HCT116 (cell line): Measurements from ENCODE around the gene PPP1R3C. TPM values are rescaled to one million over a fixed set of nuclear protein-coding genes. Genes with fewer than 3 reads are reported as not detected.

ENCODE experiments used
- ATAC-seq: fragments of 200-7000 bp; cut with Tn5 transposase; 2 replicates; pipeline ENCODE4 v1.9.1; 2020; ENCODE audit warnings: mild to moderate bottlenecking, moderate library complexity
- BruUV-seq: library from RNA; stranded (reverse); fragments of 400-500 nt; replicated peaks from 2 replicates; lab custom pipeline; 2021; lab: Mats Ljungman, UMichigan
- CTCF ChIA-PET: fragments of 300-600 bp; sonication (Branson Sonifier 250); formaldehyde crosslinking; loops from one replicate; lab custom pipeline; 2021; ENCODE audit warnings: antibody characterized with exemption; lab: Charles Lee
- POLR2A ChIA-PET: fragments of 300-600, 350-600 bp; sonication (Branson Sonifier 250); formaldehyde crosslinking; loops from one replicate; lab custom pipeline; 2021; ENCODE audit warnings: antibody characterized with exemption; lab: Charles Lee
- RAD21 ChIA-PET, 2 experiments: fragments of 300-600 bp; sonication (Branson Sonifier 250); formaldehyde crosslinking; loops; one replicate each; lab custom pipeline; 2023; ENCODE audit warnings: low total read pairs in 2 of 2; ENCODE audit not compliant: uncharacterized antibody in 2 of 2, unreplicated experiment in 2 of 2, low non-redundant PET in 1 of 2; lab: Charles Lee
- DNase-seq: peaks from one replicate; pipeline ENCODE4 v3.0.0-alpha.2; 2010; ENCODE audit warnings: low read depth, low spot score
- H2AFZ ChIP-seq: fragments of 200-600 bp; shearing (Covaris generic), sonication (generic); 2 replicates; pipeline ENCODE4 v1.6.1; 2017; ENCODE audit warnings: low read depth, mixed run types, mixed read lengths, antibody characterized with exemption, low read length; ENCODE audit not compliant: poor library complexity, severe bottlenecking
- H3K27ac ChIP-seq: 2 replicates; pipeline ENCODE4 v1.5.1; 2012; ENCODE audit warnings: low read depth, low read length
- H3K27me3 ChIP-seq: fragments of 200-600 bp; sonication (generic); 2 replicates; pipeline ENCODE4 v1.6.1; 2016; ENCODE audit warnings: mixed run types, low read length, mixed read lengths; ENCODE audit not compliant: insufficient read depth
- H3K36me3 ChIP-seq, 2 experiments: fragments of 200-500 bp in 1 of 2; fragments of 200-600 bp in 1 of 2; sonication (Bioruptor generic) in 1 of 2; sonication (generic) in 1 of 2; 2 replicates each; pipeline versions ENCODE4 v1.5.1 to v1.6.1; 2014 to 2016; ENCODE audit warnings: low read length in 2 of 2, inconsistent platforms in 1 of 2, mixed read lengths in 1 of 2, mixed run types in 1 of 2; ENCODE audit not compliant: insufficient read depth in 2 of 2, control insufficient read depth in 1 of 2
- H3K4me1 ChIP-seq, 2 experiments: fragments of 200-600 bp in 1 of 2; sonication (generic) in 1 of 2; 2 replicates each; pipeline versions ENCODE4 v1.5.1 to v1.6.1; 2012 to 2017; ENCODE audit warnings: low read length in 2 of 2, inconsistent platforms in 1 of 2, mild to moderate bottlenecking in 1 of 2, mixed read lengths in 1 of 2, mixed run types in 1 of 2, moderate library complexity in 1 of 2; ENCODE audit not compliant: insufficient read depth in 2 of 2, control insufficient read depth in 1 of 2
- H3K4me2 ChIP-seq: fragments of 200-600 bp; sonication (generic); 2 replicates; pipeline ENCODE4 v1.6.1; 2017; ENCODE audit warnings: mixed run types, low read length, mixed read lengths
- H3K4me3 ChIP-seq, 2 experiments: fragments of 200-600 bp in 1 of 2; sonication (generic) in 1 of 2; replicated peaks in 1 of 2; 2 replicates each; pipeline ENCODE4 v1.5.1; 2011 to 2016; ENCODE audit warnings: low read length in 2 of 2, control low read depth in 1 of 2, low read depth in 1 of 2, mild to moderate bottlenecking in 1 of 2, mixed read lengths in 1 of 2, mixed run types in 1 of 2
- H3K79me2 ChIP-seq: fragments of 200-600 bp; sonication (generic); 2 replicates; pipeline ENCODE4 v1.6.1; 2017; ENCODE audit warnings: mild to moderate bottlenecking, mixed run types, low read length, moderate library complexity, mixed read lengths; ENCODE audit not compliant: insufficient read depth
- H3K9ac ChIP-seq: fragments of 200-600 bp; sonication (generic); 2 replicates; pipeline ENCODE4 v1.6.1; 2016; ENCODE audit warnings: low read length, mixed read lengths
- H3K9me2 ChIP-seq: fragments of 200-600 bp; sonication (generic), shearing (Covaris generic); 2 replicates; pipeline ENCODE4 v1.6.1; 2017; ENCODE audit warnings: mixed run types, mild to moderate bottlenecking, moderate library complexity; ENCODE audit not compliant: insufficient read depth
- H3K9me3 ChIP-seq, 2 experiments: fragments of 200-500 bp in 1 of 2; fragments of 200-600 bp in 1 of 2; sonication (Bioruptor generic) in 1 of 2; sonication (generic) in 1 of 2; 2 replicates each; pipeline ENCODE4 v1.6.1; 2014 to 2017; ENCODE audit warnings: low read length in 2 of 2, mixed read lengths in 2 of 2, inconsistent platforms in 1 of 2, low read depth in 1 of 2, mild to moderate bottlenecking in 1 of 2, mixed run types in 1 of 2, moderate library complexity in 1 of 2; ENCODE audit not compliant: control insufficient read depth in 1 of 2, insufficient read depth in 1 of 2
- H4K20me1 ChIP-seq: fragments of 200-600 bp; sonication (generic), shearing (Covaris generic); 2 replicates; pipeline ENCODE4 v1.6.1; 2017; ENCODE audit warnings: mixed run types, mild to moderate bottlenecking, moderate library complexity; ENCODE audit not compliant: insufficient read depth
- ATF3 ChIP-seq: IDR thresholded peaks from 2 replicates; pipeline ENCODE4 v1.6.1; 2012
- CBX3 ChIP-seq: IDR thresholded peaks from 2 replicates; pipeline ENCODE4 v1.6.1; 2012; ENCODE audit warnings: low read depth
- CEBPB ChIP-seq: IDR thresholded peaks from 2 replicates; pipeline ENCODE4 v1.6.1; 2012; ENCODE audit warnings: low read depth
- CTCF ChIP-seq, 3 experiments: fragments of 200-600 bp in 1 of 3; sonication (generic) in 1 of 3; IDR thresholded peaks in 2 of 3; conservative IDR thresholded peaks in 1 of 3; 2 replicates each; pipeline ENCODE4 v1.5.1; 2012 to 2017; ENCODE audit warnings: low read depth in 2 of 3, low read length in 2 of 3, antibody characterized with exemption in 1 of 3, borderline replicate concordance in 1 of 3, control low read depth in 1 of 3, mild to moderate bottlenecking in 1 of 3, mixed read lengths in 1 of 3, mixed run types in 1 of 3, moderate library complexity in 1 of 3; ENCODE audit not compliant: insufficient read depth in 1 of 3
- ELF1 ChIP-seq: IDR thresholded peaks from 2 replicates; pipeline ENCODE4 v1.6.1; 2012; ENCODE audit warnings: low read depth, borderline replicate concordance
- EZH2 ChIP-seq: fragments of 200-600 bp; sonication (generic); IDR thresholded peaks from 2 replicates; pipeline ENCODE4 v1.6.1; 2017; ENCODE audit warnings: antibody characterized with exemption, mixed run types
- EZH2phosphoT487 ChIP-seq: fragments of 200-600 bp; IDR thresholded peaks from 2 replicates; pipeline ENCODE4 v1.6.1; 2018; ENCODE audit warnings: antibody characterized with exemption, borderline replicate concordance
- FOSL1 ChIP-seq: IDR thresholded peaks from 2 replicates; pipeline ENCODE4 v1.6.1; 2012; ENCODE audit warnings: low read depth
- JUND ChIP-seq: IDR thresholded peaks from 2 replicates; pipeline ENCODE4 v1.6.1; 2012
- MAX ChIP-seq: IDR thresholded peaks from 2 replicates; pipeline ENCODE4 v1.6.1; 2012
- POLR2A ChIP-seq: IDR thresholded peaks from 2 replicates; pipeline ENCODE4 v1.7.0; 2011; ENCODE audit warnings: borderline replicate concordance; ENCODE audit not compliant: insufficient read depth, insufficient read length; ENCODE audit errors: extremely low read depth
- POLR2AphosphoS5 ChIP-seq: IDR thresholded peaks from 2 replicates; pipeline ENCODE4 v1.6.1; 2011; ENCODE audit warnings: mild to moderate bottlenecking, low read depth, low read length, moderate library complexity
- RAD21 ChIP-seq: IDR thresholded peaks from 2 replicates; pipeline ENCODE4 v1.6.1; 2012; ENCODE audit warnings: low read depth, mild to moderate bottlenecking
- REST ChIP-seq: IDR thresholded peaks from 2 replicates; pipeline ENCODE4 v1.6.1; 2012; ENCODE audit warnings: low read depth
- SIN3A ChIP-seq: IDR thresholded peaks from 2 replicates; pipeline ENCODE4 v1.6.1; 2012; ENCODE audit warnings: low read depth
- SP1 ChIP-seq: IDR thresholded peaks from 2 replicates; pipeline ENCODE4 v1.6.1; 2012; ENCODE audit warnings: low read depth
- TCF7L2 ChIP-seq: IDR thresholded peaks from 2 replicates; pipeline ENCODE4 v1.7.0; 2011; ENCODE audit warnings: borderline replicate concordance, inconsistent platforms; ENCODE audit not compliant: insufficient read depth, insufficient read length; ENCODE audit errors: extremely low read depth
- YY1 ChIP-seq: IDR thresholded peaks from 2 replicates; pipeline ENCODE4 v1.6.1; 2011; ENCODE audit warnings: low read length, low read depth, moderate library complexity, mild to moderate bottlenecking; ENCODE audit not compliant: insufficient replicate concordance; ENCODE audit errors: extremely low read depth
- ZFX ChIP-seq: fragments of 450-650 bp; IDR thresholded peaks from 2 replicates; pipeline ENCODE4 v1.6.1; 2017
- ZNF274 ChIP-seq: fragments of 200-500 bp; sonication (Bioruptor generic); IDR thresholded peaks from 2 replicates; pipeline ENCODE4 v1.6.1; 2014; ENCODE audit warnings: mild to moderate bottlenecking, low read depth, low read length, inconsistent platforms
- intact Hi-C: fragments of 100-400 bp; cut with micrococcal nuclease; formaldehyde crosslinking; loops from 2 replicates; pipeline ENCODE4 v1.10.0; 2022
- total RNA-seq: library from RNA; stranded (reverse); gene quantifications from one replicate; pipeline ENCODE4 v1.2.1, GENCODE V29; 2021; ENCODE audit not compliant: unreplicated experiment

PPP1R3C gene
- total RNA-seq, 1 experiment from 2014 or later: 0.20 TPM

GRCh38 chr10:91590142-91590903 is 42.5 kb downstream of the PPP1R3C start:
- peaks cover 9 to 14% of the 10 kb centered on the region in 2 experiments; a peak in 3 of 4 replicates for H3K4me1 ChIP-seq
- intact Hi-C loops: no loop called here
- BruUV-seq: no TSS peak
- H4K20me1 ChIP-seq: no peaks in the 10 kb centered on the region
- POLR2A ChIA-PET: no interaction called here
- H3K4me3 ChIP-seq: no peak overlapping the region
- RAD21 ChIA-PET: no interaction called here
- DNase-seq: no peak
- H3K27me3 ChIP-seq: no peaks in the 10 kb centered on the region
- CTCF ChIA-PET: no interaction called here
- H3K36me3 ChIP-seq: no peaks in the 10 kb centered on the region
- H3K9ac ChIP-seq: no peak overlapping the region
- H3K79me2 ChIP-seq: no peaks in the 10 kb centered on the region
- no peak overlapping the region for H3K27ac ChIP-seq
- H3K9me3 ChIP-seq: no peaks in the 10 kb centered on the region
- no peaks in the 10 kb centered on the region for H3K9me2 ChIP-seq
- no peak for TF ChIP-seq EZH2
- TF ChIP-seq CEBPB: no peak
- TF ChIP-seq TCF7L2: no peak
- TF ChIP-seq CBX3: no peak
- TF ChIP-seq RAD21: no peak
- no peak for TF ChIP-seq POLR2AphosphoS5
- no peak for TF ChIP-seq SP1
- no peak for TF ChIP-seq ATF3
- TF ChIP-seq FOSL1: no peak
- no peak for TF ChIP-seq ZNF274
- TF ChIP-seq ZFX: no peak
- TF ChIP-seq SIN3A: no peak
- no peak for TF ChIP-seq YY1
- no peak for TF ChIP-seq MAX
- TF ChIP-seq ELF1: no peak
- TF ChIP-seq POLR2A: no peak
- no peak for TF ChIP-seq EZH2phosphoT487
- no peak for TF ChIP-seq REST
- no peak for TF ChIP-seq CTCF (IDR thresholded peaks at IDR 0.05 in 2 of 3, conservative IDR thresholded peaks at IDR 0.05 in 1 of 3; ENCODE audit: borderline replicate concordance in 1 of 3, insufficient read depth in 1 of 3, low read depth in 2 of 3, low read length in 2 of 3)
- no peak for TF ChIP-seq JUND
- no peak for ATAC-seq
- no peak overlapping the region for H2AFZ ChIP-seq
- no peak overlapping the region for H3K4me2 ChIP-seq
